Measurements from ENCODE around the gene IL16.

Gene IL16

GRCh38 chr15:81291916-81292522 is 95.3 kb downstream of the IL16 start:
- Histone ChIP-seq H3K9me3 (no peaks in the 10 kb centered on the region), H3K4me3 (no peak overlapping the region), H3K27ac (no peak overlapping the region), H3K36me3 (peaks cover 0 to 19% (median 13%) of the 10 kb centered on the region in 3 donors), H3K4me1 (peaks cover 0 to 6% (median under 1%) of the 10 kb centered on the region in 4 donors), H3K27me3 (no peaks in the 10 kb centered on the region)
- TF ChIP-seq CTCF (IDR thresholded peaks at IDR 0.05): no peak
- DNase-seq: peak in 1 of 2 donors; percentile 41
- intact Hi-C loops (cut with DNase I; ENCODE audit: low total_unique reads): no loop called here

GRCh38 chr15:81292523-81293001 is 95.9 kb downstream of the IL16 start:
- intact Hi-C loops (cut with DNase I; ENCODE audit: low total_unique reads): no loop called here
- H3K4me1 ChIP-seq: peaks cover 0 to 11% (median 1%) of the 10 kb centered on the region in 4 donors
- H3K4me3 ChIP-seq: no peak overlapping the region
- peak in 1 of 2 donors; percentile 62 for DNase-seq
- H3K36me3 ChIP-seq: peaks cover 0 to 19% (median 13%) of the 10 kb centered on the region in 3 donors
- no peak overlapping the region for H3K27ac ChIP-seq
- no peaks in the 10 kb centered on the region for H3K9me3 ChIP-seq
- no peaks in the 10 kb centered on the region for H3K27me3 ChIP-seq
- no peak for TF ChIP-seq CTCF (IDR thresholded peaks at IDR 0.05)

- peaks cover 0 to 16% (median 13%) of the 10 kb centered on the region in 3 donors for H3K36me3 ChIP-seq
- H3K27me3 ChIP-seq: no peaks in the 10 kb centered on the region
- no peak overlapping the region for H3K4me3 ChIP-seq
- DNase-seq: peak in 1 of 2 donors; percentile 58
- no peak overlapping the region for H3K27ac ChIP-seq
- peaks cover 0 to 13% (median 1%) of the 10 kb centered on the region in 4 donors for H3K4me1 ChIP-seq
- H3K9me3 ChIP-seq: no peaks in the 10 kb centered on the region
- intact Hi-C loops (cut with DNase I; ENCODE audit: low total_unique reads): no loop called here
- TF ChIP-seq CTCF (IDR thresholded peaks at IDR 0.05): no peak
Measured at GRCh38 chr15:81293728-81294515, 97.2 kb downstream of the IL16 start.

GRCh38 chr15:81294516-81294880 is 97.8 kb downstream of the IL16 start:
- Histone ChIP-seq H3K4me3 (no peak overlapping the region), H3K27me3 (no peaks in the 10 kb centered on the region), H3K9me3 (no peaks in the 10 kb centered on the region), H3K4me1 (peaks cover 0 to 13% (median 1%) of the 10 kb centered on the region in 4 donors), H3K27ac (no peak overlapping the region), H3K36me3 (peaks cover 0 to 16% (median 13%) of the 10 kb centered on the region in 3 donors)
- intact Hi-C loops (cut with DNase I; ENCODE audit: low total_unique reads): no loop called here
- no peak for TF ChIP-seq CTCF (IDR thresholded peaks at IDR 0.05)
- peak in 1 of 2 donors; percentile 55 for DNase-seq

GRCh38 chr15:81295486-81296121 is 98.9 kb downstream of the IL16 start:
- no peak overlapping the region for H3K27ac ChIP-seq
- H3K4me3 ChIP-seq: no peak overlapping the region
- H3K9me3 ChIP-seq: no peaks in the 10 kb centered on the region
- DNase-seq: peak in 1 of 2 donors; percentile 17
- H3K4me1 ChIP-seq: peaks cover 0 to 13% (median 1%) of the 10 kb centered on the region in 4 donors
- no peaks in the 10 kb centered on the region for H3K27me3 ChIP-seq
- TF ChIP-seq CTCF (IDR thresholded peaks at IDR 0.05): no peak
- H3K36me3 ChIP-seq: peaks cover 0 to 16% (median 13%) of the 10 kb centered on the region in 3 donors
- intact Hi-C loops (cut with DNase I; ENCODE audit: low total_unique reads): no loop called here

Measured in tibial artery (tissue), 4 donors.